Sigmoid colon (tissue), 4 donors: ENCODE data around the gene MRPL51.

Experiments used
- POLR2A ChIP-seq, 2 donors: fragments of 450-650 bp; IDR thresholded peaks; one replicate each; pipeline ENCODE4 v1.6.1; 2016; ENCODE audit warnings: antibody characterized with exemption in 2 of 2, mild to moderate bottlenecking in 2 of 2, moderate library complexity in 2 of 2
- POLR2AphosphoS5 ChIP-seq, 4 donors: sonication (generic); formaldehyde crosslinking; IDR thresholded peaks; one replicate each; pipeline ENCODE4 v1.6.1; 2017; ENCODE audit warnings: antibody characterized with exemption in 4 of 4

DNA sequence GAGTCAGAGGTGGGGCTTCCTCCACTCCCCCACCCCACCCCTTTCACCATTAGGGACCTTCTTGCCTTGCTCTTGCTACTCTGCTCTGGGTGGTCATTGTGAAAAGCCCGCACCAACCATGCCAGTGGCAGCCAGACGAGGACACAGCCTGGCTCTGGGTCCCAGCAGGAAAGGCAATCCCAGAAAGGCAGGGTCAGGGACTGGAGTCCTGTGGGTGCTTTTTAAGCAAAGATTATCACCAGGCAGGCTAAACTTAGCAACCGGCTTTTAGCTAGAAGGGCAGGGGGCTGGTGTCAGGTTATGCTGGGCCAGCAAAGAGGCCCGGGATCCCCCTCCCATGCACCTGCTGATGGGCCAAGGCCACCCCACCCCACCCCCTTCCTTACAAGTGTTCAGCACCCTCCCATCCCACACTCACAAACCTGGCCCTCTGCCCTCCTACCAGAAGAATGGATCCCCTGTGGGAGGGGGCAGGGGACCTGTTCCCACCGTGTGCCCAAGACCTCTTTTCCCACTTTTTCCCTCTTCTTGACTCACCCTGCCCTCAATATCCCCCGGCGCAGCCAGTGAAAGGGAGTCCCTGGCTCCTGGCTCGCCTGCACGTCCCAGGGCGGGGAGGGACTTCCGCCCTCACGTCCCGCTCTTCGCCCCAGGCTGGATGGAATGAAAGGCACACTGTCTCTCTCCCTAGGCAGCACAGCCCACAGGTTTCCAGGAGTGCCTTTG lies 40.0 kb upstream of the MRPL51 start:
- TF ChIP-seq POLR2AphosphoS5 (IDR thresholded peaks at IDR 0.05) (peak in 3 of 4 donors; percentile 29 to 66 (median 34)), POLR2A (IDR thresholded peaks at IDR 0.05) (no peak)
